ENCODE results near the gene STPG4. TPM values are rescaled to one million over a fixed set of nuclear protein-coding genes. Genes with fewer than 3 reads are reported as not detected.

Gene STPG4
- total and polyA plus RNA-seq, 2 experiments from 2014 or later: not detected

DNA sequence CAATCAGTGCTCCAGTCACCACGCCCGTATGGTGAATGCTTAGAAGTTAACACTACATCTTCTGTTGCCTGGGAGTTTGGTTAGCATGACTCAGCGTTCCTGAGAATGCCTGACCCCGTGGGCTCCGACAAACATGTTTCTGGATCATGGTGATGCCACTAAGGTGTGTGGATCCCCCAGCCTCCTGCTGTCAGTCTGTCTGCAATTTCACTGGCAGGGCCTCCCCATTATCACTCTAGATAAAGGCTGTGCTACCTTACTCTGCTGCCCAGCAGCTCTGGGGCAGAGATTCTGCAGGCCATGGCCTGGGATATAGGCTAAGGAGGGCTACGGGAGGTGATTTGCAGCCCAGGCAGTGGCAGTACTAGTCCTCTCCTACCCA is 66.0 kb downstream of the STPG4 start:
- Histone ChIP-seq H3K4me2 (ENCODE audit: unreplicated experiment) (no peak overlapping the region), H3K4me3 (no peak overlapping the region), H2AFZ (peak overlapping the region; percentile 11; the same call in 1 of the 2 replicates), H3K79me2 (ENCODE audit: insufficient read depth) (no peaks in the 10 kb centered on the region), H3K9me2 (ENCODE audit: insufficient read depth) (no peaks in the 10 kb centered on the region), H4K20me1 (ENCODE audit: insufficient read depth) (no peaks in the 10 kb centered on the region), H3K27ac (no peak overlapping the region), H3K9me3 (ENCODE audit: low read depth) (no peaks in the 10 kb centered on the region), H3K9ac (no peak overlapping the region), H3K27me3 (replicated peaks; ENCODE audit: insufficient read depth) (no peaks in the 10 kb centered on the region), H3K4me1 (ENCODE audit: insufficient read depth) (peaks cover 30% of the 10 kb centered on the region), H3K36me3 (ENCODE audit: low read depth) (no peaks in the 10 kb centered on the region), H3F3A (ENCODE audit: insufficient read depth) (peaks cover 7% of the 10 kb centered on the region)
- DNase-seq: peak; percentile 64
- 68 to 69% methylated on average over 6 of the region's 6 CpGs for WGBS, 2 experiments (ENCODE audit: low coverage in 1 of 2, low lambda C conversion rate in 2 of 2, missing lambda C conversion rate in 2 of 2)
- in situ Hi-C loops (cut with MboI): no loop called here
- TF ChIP-seq EZH2phosphoT487 (IDR thresholded peaks at IDR 0.05; ENCODE audit: insufficient read depth, low read depth): no peak
- no peak for TF ChIP-seq EZH2 (IDR thresholded peaks at IDR 0.05; ENCODE audit: insufficient read depth, poor library complexity, severe bottlenecking)

DNA sequence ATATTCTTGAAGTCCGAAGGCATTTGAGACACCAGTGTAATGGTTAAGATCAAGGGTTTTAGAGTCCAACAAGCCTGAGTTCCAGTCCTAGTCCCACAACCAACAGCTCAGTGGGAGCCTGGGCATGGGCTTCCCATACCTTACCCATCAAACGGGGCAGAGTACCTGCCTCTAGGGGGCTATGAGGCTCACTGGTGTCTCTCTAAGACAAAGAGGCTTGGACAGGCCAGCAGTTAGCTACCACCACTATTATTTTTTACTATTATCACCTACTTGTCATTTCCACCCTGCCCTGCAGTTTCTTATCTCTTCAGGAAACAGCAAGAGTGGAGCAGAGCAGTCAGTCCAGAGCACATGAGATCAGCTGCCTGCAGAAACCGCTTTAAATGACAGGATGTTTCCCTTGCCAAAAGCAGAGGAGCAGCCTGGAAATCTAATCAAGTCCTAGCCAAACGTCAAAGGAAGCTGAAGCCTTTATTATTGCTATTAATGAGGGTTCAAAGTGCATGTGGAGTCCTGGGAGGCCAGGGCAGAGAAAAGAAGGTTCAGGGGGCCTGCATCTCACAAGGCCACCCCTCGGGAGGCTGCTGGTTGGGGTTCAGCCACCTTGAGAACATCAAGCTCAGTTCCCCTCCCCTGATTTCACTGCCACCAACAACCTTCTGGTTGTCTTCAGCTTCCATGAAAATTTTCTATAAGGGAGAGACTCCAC is 66.6 kb downstream of the STPG4 start:
- Histone ChIP-seq H3K9me2 (ENCODE audit: insufficient read depth) (no peaks in the 10 kb centered on the region), H2AFZ (peak overlapping the region; percentile 11; the same call in 1 of the 2 replicates), H3K9me3 (ENCODE audit: low read depth) (no peaks in the 10 kb centered on the region), H3K36me3 (ENCODE audit: low read depth) (no peaks in the 10 kb centered on the region), H3K79me2 (ENCODE audit: insufficient read depth) (no peaks in the 10 kb centered on the region), H3K9ac (peak overlapping the region; percentile 24; the same call in 1 of the 2 replicates), H4K20me1 (ENCODE audit: insufficient read depth) (no peaks in the 10 kb centered on the region), H3F3A (ENCODE audit: insufficient read depth) (peaks cover 2% of the 10 kb centered on the region), H3K27ac (no peak overlapping the region), H3K4me2 (ENCODE audit: unreplicated experiment) (no peak overlapping the region), H3K4me3 (no peak overlapping the region), H3K4me1 (ENCODE audit: insufficient read depth) (peaks cover 31% of the 10 kb centered on the region), H3K27me3 (replicated peaks; ENCODE audit: insufficient read depth) (no peaks in the 10 kb centered on the region)
- no peak for DNase-seq
- TF ChIP-seq EZH2 (IDR thresholded peaks at IDR 0.05; ENCODE audit: insufficient read depth, poor library complexity, severe bottlenecking): no peak
- TF ChIP-seq EZH2phosphoT487 (IDR thresholded peaks at IDR 0.05; ENCODE audit: insufficient read depth, low read depth): no peak
- WGBS, 2 experiments (ENCODE audit: low coverage in 1 of 2, low lambda C conversion rate in 2 of 2, missing lambda C conversion rate in 2 of 2): 63 to 64% methylated on average over 5 of the region's 5 CpGs
- in situ Hi-C loops (cut with MboI): no loop called here

DNA sequence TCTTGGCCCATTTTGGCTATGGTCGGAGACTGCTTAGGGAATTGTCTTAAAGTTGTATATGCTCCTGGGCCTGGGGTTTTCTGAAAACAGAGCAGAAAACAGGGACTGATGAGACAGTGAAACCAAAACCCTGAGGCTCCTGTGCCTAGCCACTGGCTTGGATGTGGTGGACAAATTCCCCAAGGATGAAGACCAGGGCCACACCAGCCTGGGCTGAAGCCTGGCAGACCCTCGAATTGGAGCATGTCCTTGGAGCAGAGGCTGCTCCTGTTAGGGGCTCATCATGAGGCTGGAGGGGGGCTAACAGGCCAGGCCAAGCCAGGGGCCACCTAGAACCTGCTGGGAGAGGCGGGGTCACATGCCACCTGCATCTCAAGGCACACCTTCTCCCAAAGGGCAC is 68.1 kb downstream of the STPG4 start:
- Histone ChIP-seq H3K4me3 (no peak overlapping the region), H3K27me3 (replicated peaks; ENCODE audit: insufficient read depth) (no peaks in the 10 kb centered on the region), H3F3A (ENCODE audit: insufficient read depth) (no peaks in the 10 kb centered on the region; the same call in 1 of the 2 replicates), H3K9ac (no peak overlapping the region), H3K9me2 (ENCODE audit: insufficient read depth) (no peaks in the 10 kb centered on the region), H3K9me3 (ENCODE audit: low read depth) (no peaks in the 10 kb centered on the region), H3K79me2 (ENCODE audit: insufficient read depth) (no peaks in the 10 kb centered on the region), H2AFZ (no peak overlapping the region), H3K36me3 (ENCODE audit: low read depth) (no peaks in the 10 kb centered on the region), H3K4me2 (ENCODE audit: unreplicated experiment) (no peak overlapping the region), H3K27ac (no peak overlapping the region), H3K4me1 (ENCODE audit: insufficient read depth) (peaks cover 32% of the 10 kb centered on the region), H4K20me1 (ENCODE audit: insufficient read depth) (no peaks in the 10 kb centered on the region)
- 92 to 99% methylated on average over 3 of the region's 3 CpGs for WGBS, 2 experiments (ENCODE audit: low coverage in 1 of 2, low lambda C conversion rate in 2 of 2, missing lambda C conversion rate in 2 of 2)
- in situ Hi-C loops (cut with MboI): no loop called here
- DNase-seq: no peak
- TF ChIP-seq EZH2 (IDR thresholded peaks at IDR 0.05; ENCODE audit: insufficient read depth, poor library complexity, severe bottlenecking): no peak
- TF ChIP-seq EZH2phosphoT487 (IDR thresholded peaks at IDR 0.05; ENCODE audit: insufficient read depth, low read depth): no peak

DNA sequence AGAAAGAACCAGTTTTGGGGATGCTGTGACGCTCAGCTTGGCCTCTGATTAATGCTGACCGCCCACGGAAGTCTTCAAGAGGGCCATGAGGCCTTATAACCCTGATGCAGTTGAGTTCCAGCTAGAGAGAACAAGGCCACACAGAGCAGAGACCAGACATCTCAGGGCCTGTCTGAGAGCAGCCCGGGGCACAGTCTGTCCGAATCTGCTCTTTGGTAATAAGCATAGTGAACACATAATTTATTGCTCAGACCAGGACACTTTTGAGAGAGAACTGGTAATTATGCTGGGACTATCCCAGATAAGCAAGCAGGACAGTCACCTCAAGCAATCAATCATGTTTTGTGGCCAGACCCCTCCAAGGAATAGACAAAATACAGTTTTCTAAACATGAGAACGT is 68.5 kb downstream of the STPG4 start:
- Histone ChIP-seq H3F3A (ENCODE audit: insufficient read depth) (no peaks in the 10 kb centered on the region; the same call in 1 of the 2 replicates), H3K4me3 (no peak overlapping the region), H3K9ac (no peak overlapping the region), H4K20me1 (ENCODE audit: insufficient read depth) (no peaks in the 10 kb centered on the region), H3K9me2 (ENCODE audit: insufficient read depth) (no peaks in the 10 kb centered on the region), H3K9me3 (ENCODE audit: low read depth) (no peaks in the 10 kb centered on the region), H3K79me2 (ENCODE audit: insufficient read depth) (no peaks in the 10 kb centered on the region), H3K4me2 (ENCODE audit: unreplicated experiment) (no peak overlapping the region), H2AFZ (peak overlapping the region; percentile 57), H3K27ac (no peak overlapping the region), H3K4me1 (ENCODE audit: insufficient read depth) (peaks cover 32% of the 10 kb centered on the region), H3K27me3 (replicated peaks; ENCODE audit: insufficient read depth) (no peaks in the 10 kb centered on the region), H3K36me3 (ENCODE audit: low read depth) (no peaks in the 10 kb centered on the region)
- peak; percentile 60 for DNase-seq
- TF ChIP-seq EZH2 (IDR thresholded peaks at IDR 0.05; ENCODE audit: insufficient read depth, poor library complexity, severe bottlenecking) (no peak), EZH2phosphoT487 (IDR thresholded peaks at IDR 0.05; ENCODE audit: insufficient read depth, low read depth) (no peak)
- in situ Hi-C loops (cut with MboI): no loop called here
- 38 to 45% methylated on average over 6 of the region's 6 CpGs for WGBS, 2 experiments (ENCODE audit: low coverage in 1 of 2, low lambda C conversion rate in 2 of 2, missing lambda C conversion rate in 2 of 2)

Data from GM23248 (cell line).